Progenitor cell of endocrine pancreas (in vitro differentiated cells): ENCODE data around the gene FBLN1. TPM values are rescaled to one million over a fixed set of nuclear protein-coding genes. Genes with fewer than 3 reads are reported as not detected.
A peak's percentile ranks its signal among the peaks of the same experiment; 100 is the strongest.
"Not testable (repeated sequence)": the region's sequence is repeated elsewhere in the genome, so short reads cannot be mapped to it uniquely, and the experiment has no call there.

Source experiments
- DNase-seq: peaks from one replicate; pipeline ENCODE4 v3.0.0; 2021; ENCODE audit warnings: low spot score; ENCODE audit not compliant: unreplicated experiment
- H3K27ac Mint-ChIP-seq: 2 replicates; pipeline ENCODE4 v1.8.0; 2021; ENCODE audit warnings: mild to moderate bottlenecking, moderate library complexity, mixed read lengths
- H3K27me3 Mint-ChIP-seq: 2 replicates; pipeline ENCODE4 v1.8.0; 2021; ENCODE audit warnings: mixed read lengths
- H3K36me3 Mint-ChIP-seq: 2 replicates; pipeline ENCODE4 v1.8.0; 2022; ENCODE audit warnings: mixed read lengths; ENCODE audit not compliant: insufficient read depth
- H3K4me1 Mint-ChIP-seq: 2 replicates; pipeline ENCODE4 v1.8.0; 2021; ENCODE audit warnings: low read depth, mixed read lengths
- H3K4me3 Mint-ChIP-seq: 2 replicates; pipeline ENCODE4 v1.8.0; 2021; ENCODE audit warnings: low read depth, mild to moderate bottlenecking, moderate library complexity, mixed read lengths
- H3K9me3 Mint-ChIP-seq: 2 replicates; pipeline ENCODE4 v1.8.0; 2021; ENCODE audit warnings: low read depth, mixed read lengths
- total RNA-seq: library from RNA; stranded (reverse); gene quantifications from 2 replicates; pipeline ENCODE4 v1.2.1, GENCODE V29; 2021
- TF ChIP-seq, protein P1 (sequence below): fragments of 200-600 bp; sonication (generic); IDR thresholded peaks from one replicate; pipeline ENCODE4 v1.5.0; 2021; ENCODE audit warnings: antibody characterized with exemption, mild to moderate bottlenecking; ENCODE audit not compliant: unreplicated experiment

FBLN1 gene
- total RNA-seq, 1 donor from 2014 or later = 258 TPM

DNA sequence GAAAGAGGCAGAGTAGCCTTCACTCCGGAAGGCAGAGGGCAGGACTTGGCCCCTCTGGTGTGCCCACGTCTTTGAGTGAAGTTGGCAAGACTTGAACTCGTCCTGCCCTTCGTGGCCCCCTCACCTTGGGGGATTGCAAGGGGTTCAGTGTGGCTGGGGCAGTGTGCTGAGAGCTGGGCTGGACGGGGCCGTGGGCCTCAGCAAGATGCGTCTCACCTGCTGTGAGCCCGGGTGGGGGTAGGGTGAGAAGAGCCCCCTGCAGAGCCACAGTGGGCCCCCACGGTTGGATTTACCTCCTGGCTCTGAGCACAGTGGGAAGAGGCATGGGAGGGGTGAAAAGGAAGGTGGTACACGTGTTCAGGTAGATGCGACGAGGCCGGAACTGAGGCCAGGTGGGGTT, 87.6 kb downstream of the FBLN1 start:
- no peak overlapping the region for H3K27ac Mint-ChIP-seq
- TF ChIP-seq, protein P1, sequence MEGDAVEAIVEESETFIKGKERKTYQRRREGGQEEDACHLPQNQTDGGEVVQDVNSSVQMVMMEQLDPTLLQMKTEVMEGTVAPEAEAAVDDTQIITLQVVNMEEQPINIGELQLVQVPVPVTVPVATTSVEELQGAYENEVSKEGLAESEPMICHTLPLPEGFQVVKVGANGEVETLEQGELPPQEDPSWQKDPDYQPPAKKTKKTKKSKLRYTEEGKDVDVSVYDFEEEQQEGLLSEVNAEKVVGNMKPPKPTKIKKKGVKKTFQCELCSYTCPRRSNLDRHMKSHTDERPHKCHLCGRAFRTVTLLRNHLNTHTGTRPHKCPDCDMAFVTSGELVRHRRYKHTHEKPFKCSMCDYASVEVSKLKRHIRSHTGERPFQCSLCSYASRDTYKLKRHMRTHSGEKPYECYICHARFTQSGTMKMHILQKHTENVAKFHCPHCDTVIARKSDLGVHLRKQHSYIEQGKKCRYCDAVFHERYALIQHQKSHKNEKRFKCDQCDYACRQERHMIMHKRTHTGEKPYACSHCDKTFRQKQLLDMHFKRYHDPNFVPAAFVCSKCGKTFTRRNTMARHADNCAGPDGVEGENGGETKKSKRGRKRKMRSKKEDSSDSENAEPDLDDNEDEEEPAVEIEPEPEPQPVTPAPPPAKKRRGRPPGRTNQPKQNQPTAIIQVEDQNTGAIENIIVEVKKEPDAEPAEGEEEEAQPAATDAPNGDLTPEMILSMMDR = no peak
- H3K4me1 Mint-ChIP-seq = peaks cover 1% of the 10 kb centered on the region
- no peak for DNase-seq
- H3K9me3 Mint-ChIP-seq = no peaks in the 10 kb centered on the region
- H3K27me3 Mint-ChIP-seq = no peaks in the 10 kb centered on the region
- peaks cover 2% of the 10 kb centered on the region for H3K36me3 Mint-ChIP-seq
- no peak overlapping the region for H3K4me3 Mint-ChIP-seq

- H3K27ac Mint-ChIP-seq, H3K27me3 Mint-ChIP-seq, H3K4me1 Mint-ChIP-seq, H3K4me3 Mint-ChIP-seq, H3K9me3 Mint-ChIP-seq, DNase-seq, H3K36me3 Mint-ChIP-seq: not testable (repeated sequence)
Measured at GRCh38 chr22:45591633-45592213, 89.0 kb downstream of the FBLN1 start.

- H3K27me3 Mint-ChIP-seq = no peaks in the 10 kb centered on the region
- no peak overlapping the region for H3K27ac Mint-ChIP-seq
- H3K9me3 Mint-ChIP-seq = no peaks in the 10 kb centered on the region
- peaks cover 2% of the 10 kb centered on the region for H3K36me3 Mint-ChIP-seq
- no peak overlapping the region for H3K4me3 Mint-ChIP-seq
- H3K4me1 Mint-ChIP-seq = peaks cover 13% of the 10 kb centered on the region
- TF ChIP-seq, protein P1 = no peak
- DNase-seq = no peak
Measured at GRCh38 chr22:45594123-45594941, 91.6 kb downstream of the FBLN1 start.

DNA sequence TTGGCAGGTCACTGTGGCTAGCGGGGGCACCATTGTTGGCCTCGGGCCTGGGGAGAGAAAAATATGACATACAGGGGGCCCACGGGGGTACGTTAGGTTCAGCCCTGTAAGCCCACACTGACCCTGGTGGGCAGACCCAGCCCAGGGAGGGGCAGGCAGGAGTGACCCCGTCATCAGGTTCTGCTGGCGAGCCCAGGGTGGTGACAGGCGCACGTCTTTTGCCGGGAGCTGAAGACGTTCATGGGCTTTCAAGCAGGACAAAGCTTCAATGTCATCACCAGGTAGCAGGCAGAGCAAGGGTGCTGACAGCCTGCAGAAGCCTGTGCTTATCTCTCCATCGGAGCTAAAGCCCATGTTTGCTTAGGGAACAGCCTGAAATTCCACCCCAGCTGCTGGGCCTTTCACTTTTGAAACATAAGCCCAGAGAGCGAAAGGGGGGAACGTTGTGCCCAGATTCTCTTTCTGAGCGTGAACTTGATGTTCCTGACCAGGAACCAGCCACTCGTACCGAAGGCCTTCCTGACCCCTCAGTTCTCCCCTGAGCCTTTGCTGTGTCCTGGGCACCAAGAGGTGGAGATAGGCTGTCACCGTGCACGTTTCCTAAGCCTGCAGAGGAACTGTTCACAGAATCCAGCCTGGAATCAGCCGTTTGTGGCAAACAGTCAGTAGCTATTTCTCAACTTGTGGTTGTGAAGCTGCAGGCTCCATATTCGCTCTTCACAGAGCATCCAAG, 94.9 kb downstream of the FBLN1 start:
- H3K27ac Mint-ChIP-seq = peak overlapping the region; percentile 64

DNA sequence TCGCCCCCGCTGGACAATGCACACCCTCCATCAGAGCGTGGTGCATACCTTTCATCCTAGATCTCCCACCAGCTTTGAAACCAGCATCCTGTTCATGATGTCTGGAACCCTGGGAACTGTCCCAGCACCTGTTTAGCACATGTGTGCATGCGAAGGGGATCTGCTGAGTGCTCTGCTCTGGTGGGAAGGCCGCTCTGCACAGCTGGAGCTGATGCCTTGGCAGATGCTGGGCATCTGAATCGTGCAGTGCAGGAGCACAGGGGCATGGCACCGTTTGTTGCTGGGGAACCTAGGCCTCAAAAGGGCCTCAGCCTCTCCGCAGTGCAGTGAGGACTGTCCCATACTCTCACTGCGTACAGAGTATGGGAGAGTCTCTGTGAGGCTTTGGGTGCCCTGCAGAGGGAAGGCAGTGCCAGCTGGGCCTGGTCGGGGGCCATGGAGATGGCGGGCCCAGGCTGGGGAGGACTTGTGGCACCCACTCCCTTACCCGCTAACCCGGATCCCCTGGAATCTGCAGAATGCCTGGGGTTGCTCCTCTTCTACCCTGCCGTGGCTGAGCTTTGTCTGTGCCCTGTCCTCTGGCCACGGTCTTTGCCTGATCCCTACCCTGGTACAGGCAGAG, 96.0 kb downstream of the FBLN1 start:
- H3K9me3 Mint-ChIP-seq = no peaks in the 10 kb centered on the region
- H3K27me3 Mint-ChIP-seq = no peaks in the 10 kb centered on the region
- peaks cover 5% of the 10 kb centered on the region for H3K36me3 Mint-ChIP-seq
- peaks cover 13% of the 10 kb centered on the region for H3K4me1 Mint-ChIP-seq
- no peak for DNase-seq
- TF ChIP-seq, protein P1 = no peak
- H3K27ac Mint-ChIP-seq = no peak overlapping the region
- no peak overlapping the region for H3K4me3 Mint-ChIP-seq

More for the DNA sequence above, 94.9 kb downstream of the FBLN1 start:
- Mint-ChIP-seq H3K9me3 (no peaks in the 10 kb centered on the region), H3K36me3 (peaks cover 7% of the 10 kb centered on the region), H3K4me1 (peaks cover 13% of the 10 kb centered on the region), H3K27me3 (no peaks in the 10 kb centered on the region), H3K4me3 (peak overlapping the region; percentile 7)
- TF ChIP-seq, protein P1 = no peak
- no peak for DNase-seq
